ENCODE results near the gene RAB3B.
"Not testable (repeated sequence)": the region's sequence is repeated elsewhere in the genome, so short reads cannot be mapped to it uniquely, and the experiment has no call there.

The RAB3B gene

DNA sequence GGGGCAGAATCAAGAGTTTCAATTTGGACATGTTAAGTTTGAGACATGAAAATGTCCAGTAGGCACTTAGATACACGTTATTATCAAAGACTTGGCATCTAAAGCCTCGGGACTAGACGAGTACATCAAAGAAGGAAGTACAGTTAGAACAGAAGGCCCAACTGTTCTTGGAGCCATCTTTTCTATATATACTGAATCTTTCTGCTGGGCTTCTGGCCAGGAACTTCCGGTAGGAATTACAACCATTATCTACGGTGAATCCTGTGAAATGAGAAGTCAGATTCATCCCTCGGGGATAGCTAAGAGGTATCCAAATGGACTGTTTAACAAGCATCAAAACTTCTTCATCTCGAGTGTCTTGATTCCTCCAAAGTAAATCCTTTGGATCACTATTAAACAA, 77.6 kb downstream of the RAB3B start:
- no peak for DNase-seq

GRCh38 chr1:51910221-51911000, 80.1 kb downstream of the RAB3B start:
- DNase-seq = no peak

DNA sequence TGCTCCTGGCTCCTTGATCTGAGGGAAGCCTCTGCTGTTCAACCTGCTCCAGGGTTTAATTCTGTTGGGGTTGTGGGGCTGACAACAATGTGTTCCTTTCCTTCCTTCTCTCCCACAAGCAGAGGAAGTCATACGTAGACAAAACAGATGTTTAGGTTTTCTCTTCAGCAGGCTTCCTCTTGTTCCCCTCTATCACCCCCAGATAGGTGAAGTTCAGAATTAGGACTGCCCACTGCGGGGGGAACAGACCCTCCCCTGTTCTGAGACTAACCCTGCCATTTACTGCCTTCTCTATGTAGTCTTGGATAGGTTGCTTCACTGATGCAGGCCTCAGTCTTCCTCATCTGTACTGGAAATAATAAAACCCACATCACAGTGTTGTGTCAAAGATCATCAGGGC, 82.0 kb downstream of the RAB3B start:
- DNase-seq = no peak

- no peak for DNase-seq
Observed at GRCh38 chr1:51907079-51907702, 83.3 kb downstream of the RAB3B start.

DNA sequence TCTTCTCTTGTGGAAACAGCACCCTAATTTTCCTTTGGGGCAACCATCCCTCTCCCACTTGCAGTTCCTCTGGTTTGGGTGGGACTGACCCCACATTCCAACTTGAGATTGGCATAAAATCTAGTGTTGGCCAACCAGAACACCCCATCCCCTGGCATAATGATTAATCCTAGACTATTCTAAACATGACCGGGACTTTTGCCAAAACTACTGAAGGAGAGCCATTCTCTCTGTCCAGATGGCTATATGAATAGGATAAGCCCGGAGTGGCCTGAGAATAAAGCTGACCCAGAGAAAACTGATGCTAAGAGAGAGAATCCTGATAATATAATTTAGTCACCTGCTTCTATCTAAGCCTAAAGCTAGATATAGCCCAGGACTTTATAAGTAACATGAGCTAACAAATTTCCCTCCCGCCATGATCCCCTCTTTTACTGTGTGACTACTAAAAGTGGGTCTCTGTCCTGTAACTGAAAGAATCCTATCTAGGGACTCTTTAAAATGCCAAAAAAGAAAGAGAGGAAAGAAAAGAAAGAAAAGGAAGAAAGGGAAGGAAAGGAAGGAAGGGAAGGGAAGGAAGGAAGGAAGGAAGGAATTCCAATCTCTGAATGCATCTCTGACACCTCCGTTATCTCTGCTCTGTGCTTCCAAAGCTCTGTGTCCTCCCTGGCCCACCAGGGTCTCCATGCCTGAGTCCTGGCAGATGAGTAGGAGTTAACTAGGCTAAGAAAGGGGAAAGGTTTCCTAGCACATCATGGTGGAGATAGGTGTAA, 84.0 kb downstream of the RAB3B start:
- no peak for DNase-seq

DNA sequence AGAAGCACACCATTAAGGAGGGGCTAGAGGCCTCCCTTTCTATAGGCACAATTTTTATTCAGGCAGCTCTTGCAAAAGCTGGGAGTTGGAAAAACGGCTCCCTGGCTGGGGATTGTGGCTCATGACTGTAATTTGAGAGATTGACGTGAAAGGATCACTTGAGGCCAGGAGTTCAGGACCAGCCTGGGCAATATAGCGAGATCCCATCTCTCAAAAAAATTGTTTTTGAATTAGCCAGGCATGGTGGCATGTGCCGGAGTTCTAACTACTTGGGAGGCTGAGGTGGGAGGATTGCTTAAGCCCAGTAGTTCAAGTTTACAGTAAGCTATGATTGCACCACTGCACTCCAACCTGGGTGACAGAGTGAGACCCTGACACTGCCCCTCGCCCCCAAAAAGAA, 88.0 kb downstream of the RAB3B start:
- DNase-seq = no peak

GRCh38 chr1:51901151-51901550, 89.3 kb downstream of the RAB3B start:
- DNase-seq = no peak

GRCh38 chr1:51899022-51899421, 91.5 kb downstream of the RAB3B start:
- no peak for DNase-seq

GRCh38 chr1:51898090-51898734, 92.3 kb downstream of the RAB3B start:
- no peak for DNase-seq

DNA sequence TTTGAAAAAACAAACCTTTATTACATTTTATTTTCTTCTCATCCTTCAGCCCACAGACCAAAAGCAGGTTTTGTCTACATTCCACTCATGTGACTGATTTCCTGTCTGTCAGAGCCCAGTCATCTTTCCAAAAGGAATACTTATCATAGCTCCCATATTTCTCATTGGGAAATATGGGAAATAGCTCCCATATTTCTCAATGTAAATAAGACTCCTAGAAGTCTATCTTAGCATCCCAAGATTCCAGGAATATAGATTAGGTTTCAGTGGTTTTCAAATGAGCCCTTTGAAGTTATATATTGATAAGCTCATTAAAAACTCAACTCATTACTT, 92.8 kb downstream of the RAB3B start:
- no peak for DNase-seq

- DNase-seq = not testable (repeated sequence)
Observed at GRCh38 chr1:51894748-51895147, 95.8 kb downstream of the RAB3B start.

GRCh38 chr1:51878616-51879336, 111.7 kb downstream of the RAB3B start, which contains the start of gene NRDC:
NRDC (minus strand) TSS chr1:51878727; CDS start chr1:51878615, 112 bp downstream.
- peak; percentile 100 for DNase-seq

DNA sequence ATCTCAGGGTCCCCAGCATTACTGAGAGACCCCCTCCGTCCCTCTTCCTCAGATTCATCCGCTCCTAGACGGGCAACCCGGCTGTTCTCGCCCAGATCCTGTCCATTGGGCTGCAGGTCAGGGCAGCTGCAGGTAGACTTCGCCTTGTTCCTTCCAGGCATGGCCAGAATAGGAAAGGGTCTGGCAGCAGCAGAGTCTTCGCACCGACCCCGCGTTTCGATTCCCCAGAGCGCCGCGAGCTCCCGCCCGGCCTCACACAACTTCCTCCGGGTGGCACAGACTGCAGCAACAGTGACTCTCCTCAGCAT, 112.2 kb downstream of the RAB3B start:
- DNase-seq = no peak

GRCh38 chr1:51877434-51878307, 112.8 kb downstream of the RAB3B start:
- peak in 1 of 2 donors; percentile 4 for DNase-seq

DNA sequence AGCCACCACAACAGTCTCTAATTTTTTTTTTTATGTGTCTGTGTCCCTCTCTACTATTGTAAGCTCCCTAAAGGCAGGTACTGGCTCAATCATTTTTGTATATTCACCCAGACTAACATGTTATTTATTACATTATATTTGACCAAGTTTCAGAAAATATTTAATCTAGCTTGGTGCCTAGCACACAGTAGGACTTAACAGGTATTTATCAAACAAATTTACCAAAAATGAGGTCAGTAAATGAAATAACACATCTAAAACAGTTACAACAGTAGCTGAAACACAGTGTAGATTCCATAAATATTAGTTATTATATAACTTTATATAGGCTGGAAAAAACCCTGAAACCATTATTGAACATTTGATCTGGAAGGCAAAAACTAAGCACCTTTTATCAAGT, 114.7 kb downstream of the RAB3B start:
- DNase-seq = no peak

GRCh38 chr1:51875291-51875772, 115.2 kb downstream of the RAB3B start:
- no peak for DNase-seq

GRCh38 chr1:51873270-51873669, 117.2 kb downstream of the RAB3B start:
- DNase-seq = not testable (repeated sequence)

DNA sequence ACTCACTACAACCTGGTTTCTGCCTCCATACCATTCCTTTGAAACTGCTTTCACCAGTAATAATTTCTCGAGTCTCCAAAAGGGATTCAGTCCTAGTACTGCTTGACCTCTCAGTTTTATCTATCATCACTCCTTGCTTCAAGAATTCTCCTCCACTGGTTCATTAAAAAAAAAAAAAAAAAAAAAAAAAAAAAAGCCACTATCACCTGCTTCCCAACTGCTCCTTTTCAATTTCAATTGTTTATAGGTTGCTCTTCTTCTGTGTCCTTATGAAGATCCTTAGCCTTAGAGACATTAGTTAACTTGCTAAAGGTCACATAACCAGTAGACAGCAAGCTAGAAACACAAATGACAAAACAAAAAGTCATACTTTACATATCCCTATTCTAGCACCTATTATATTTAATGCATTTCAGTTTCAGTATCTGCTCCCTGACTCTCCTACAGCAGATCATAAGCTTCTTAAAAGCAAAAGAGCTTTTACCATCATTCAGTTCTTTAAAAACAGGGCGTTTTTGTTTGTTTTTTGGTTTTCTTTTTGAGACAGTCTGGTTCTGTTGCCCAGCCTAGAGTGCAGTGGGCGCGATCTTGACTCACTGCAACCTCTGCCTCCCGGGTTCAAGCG, 119.0 kb downstream of the RAB3B start:
- no peak for DNase-seq

DNA sequence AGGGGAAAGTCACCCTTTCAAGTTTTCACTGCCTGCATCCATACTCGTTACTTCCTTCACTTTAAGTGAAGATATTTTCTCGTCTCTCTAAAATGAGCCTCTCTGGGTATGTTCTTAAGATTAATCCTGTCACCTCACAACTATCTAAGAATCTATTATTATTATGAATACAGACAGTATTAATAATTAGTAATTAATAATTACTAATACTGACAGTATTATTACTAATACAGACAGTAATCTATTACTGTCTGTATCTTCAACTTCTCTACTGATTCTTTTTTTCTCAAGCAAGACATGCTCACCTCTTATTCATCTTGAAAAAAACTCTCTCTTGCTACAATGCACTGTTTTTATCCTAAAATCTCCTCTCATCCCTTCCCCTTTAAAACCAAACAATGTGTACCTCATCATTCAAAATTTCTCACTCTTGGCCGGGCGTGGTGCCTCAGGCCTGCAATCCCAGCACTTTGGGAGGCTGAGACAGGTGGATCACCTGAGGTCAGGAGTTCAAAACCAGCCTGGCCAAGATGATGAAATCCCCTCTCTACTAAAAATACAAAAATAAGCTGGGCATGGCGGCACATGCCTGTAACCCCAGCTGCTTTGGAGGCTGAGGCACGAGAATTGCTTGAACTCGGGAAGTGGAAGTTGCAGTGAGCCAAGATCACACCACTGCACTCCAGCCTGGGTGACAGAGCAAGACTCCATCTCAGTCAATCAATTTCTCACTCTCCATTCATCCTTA, 119.7 kb downstream of the RAB3B start:
- DNase-seq = no peak

DNA sequence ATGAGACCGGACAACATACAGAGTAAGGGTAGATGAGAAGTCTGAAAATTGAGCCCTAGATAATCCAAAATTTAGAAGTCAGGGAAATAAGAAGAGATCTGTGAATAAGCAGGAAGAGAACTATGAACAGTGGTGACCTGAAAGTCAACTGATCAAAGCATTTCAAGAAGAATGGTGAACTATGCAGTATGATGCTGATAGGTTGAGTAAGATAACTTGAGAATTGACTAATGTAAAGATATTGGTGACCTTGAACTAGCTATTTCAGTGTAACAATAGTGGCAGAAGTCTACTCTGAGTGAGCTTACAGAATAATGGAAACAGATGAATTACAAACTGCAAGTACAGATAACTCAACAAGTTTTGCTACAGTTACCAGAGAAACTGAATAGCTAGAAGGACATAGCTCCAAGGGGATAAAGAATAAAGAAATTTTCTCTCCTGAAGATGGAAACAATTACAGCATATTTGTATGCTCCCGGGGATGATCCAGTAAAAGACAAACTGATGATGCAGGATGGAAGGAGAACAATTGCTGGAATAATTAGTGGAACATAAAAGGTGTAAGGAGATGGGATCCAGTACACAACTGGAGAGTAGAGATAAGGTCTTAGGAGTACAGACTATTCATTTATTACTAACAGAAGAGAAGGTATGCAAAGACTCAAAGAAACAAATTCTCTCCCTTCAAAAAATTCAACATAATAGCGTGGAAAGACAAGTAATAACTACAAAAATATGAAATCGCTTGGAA, 122.8 kb downstream of the RAB3B start:
- no peak for DNase-seq

All from CD4-positive, alpha-beta T cell treated with Interferon alpha-2 for 1 hour (primary cell).